ENCODE measurements around the gene ABCC6.
"Not testable (repeated sequence)": the region's sequence is repeated elsewhere in the genome, so short reads cannot be mapped to it uniquely, and the experiment has no call there.

Gene ABCC6

GRCh38 chr16:16158741-16159374 is 64.4 kb downstream of the ABCC6 start:
- no peak for DNase-seq

- no peak for DNase-seq
Observed at GRCh38 chr16:16158082-16158658, 65.1 kb downstream of the ABCC6 start.

- DNase-seq = no peak
Observed at GRCh38 chr16:16157166-16157565, 66.1 kb downstream of the ABCC6 start.

- DNase-seq = no peak
Observed at GRCh38 chr16:16155234-16155633, 68.1 kb downstream of the ABCC6 start.

- no peak for DNase-seq
Observed at GRCh38 chr16:16154281-16154951, 68.9 kb downstream of the ABCC6 start.

GRCh38 chr16:16153000-16153399 is 70.3 kb downstream of the ABCC6 start:
- DNase-seq = not testable (repeated sequence)

GRCh38 chr16:16151315-16151714 is 72.0 kb downstream of the ABCC6 start:
- no peak for DNase-seq

- no peak for DNase-seq
Observed at GRCh38 chr16:16150878-16151152, 72.5 kb downstream of the ABCC6 start.

GRCh38 chr16:16150117-16150877 is 73.0 kb downstream of the ABCC6 start:
- DNase-seq = no peak

- DNase-seq = no peak
Observed at GRCh38 chr16:16149710-16150116, 73.6 kb downstream of the ABCC6 start.

GRCh38 chr16:16148755-16149154 is 74.5 kb downstream of the ABCC6 start:
- no peak for DNase-seq

- not testable (repeated sequence) for DNase-seq
Observed at GRCh38 chr16:16148000-16148599, 75.2 kb downstream of the ABCC6 start.

- DNase-seq = no peak
Observed at GRCh38 chr16:16147316-16147999, 75.8 kb downstream of the ABCC6 start.

GRCh38 chr16:16146380-16147315 is 76.6 kb downstream of the ABCC6 start:
- DNase-seq = no peak

- no peak for DNase-seq
Observed at GRCh38 chr16:16145286-16145685, 78.0 kb downstream of the ABCC6 start.

- no peak for DNase-seq
Observed at GRCh38 chr16:16144416-16144815, 78.9 kb downstream of the ABCC6 start.

GRCh38 chr16:16143931-16144330 is 79.4 kb downstream of the ABCC6 start:
- DNase-seq = no peak

- DNase-seq = no peak
Observed at GRCh38 chr16:16143038-16143763, 80.1 kb downstream of the ABCC6 start.

- DNase-seq = no peak
Observed at GRCh38 chr16:16141784-16142396, 81.4 kb downstream of the ABCC6 start.

GRCh38 chr16:16141141-16141540 is 82.2 kb downstream of the ABCC6 start:
- DNase-seq = no peak

- DNase-seq = no peak
Observed at GRCh38 chr16:16140537-16140936, 82.8 kb downstream of the ABCC6 start.

Measured in CD4-positive, alpha-beta T cell treated with Interleukin-21 for 1 hour (primary cell).